Progenitor cell of endocrine pancreas (in vitro differentiated cells): ENCODE measurements around the gene CRYBB1. TPM values are rescaled to one million over a fixed set of nuclear protein-coding genes. Genes with fewer than 3 reads are reported as not detected.

Experiments
- DNase-seq: peaks from one replicate; pipeline ENCODE4 v3.0.0; 2021; ENCODE audit warnings: low spot score; ENCODE audit not compliant: unreplicated experiment
- H3K27ac Mint-ChIP-seq: 2 replicates; pipeline ENCODE4 v1.8.0; 2021; ENCODE audit warnings: mild to moderate bottlenecking, moderate library complexity, mixed read lengths
- H3K27me3 Mint-ChIP-seq: 2 replicates; pipeline ENCODE4 v1.8.0; 2021; ENCODE audit warnings: mixed read lengths
- H3K36me3 Mint-ChIP-seq: 2 replicates; pipeline ENCODE4 v1.8.0; 2022; ENCODE audit warnings: mixed read lengths; ENCODE audit not compliant: insufficient read depth
- H3K4me1 Mint-ChIP-seq: 2 replicates; pipeline ENCODE4 v1.8.0; 2021; ENCODE audit warnings: low read depth, mixed read lengths
- H3K4me3 Mint-ChIP-seq: 2 replicates; pipeline ENCODE4 v1.8.0; 2021; ENCODE audit warnings: low read depth, mild to moderate bottlenecking, moderate library complexity, mixed read lengths
- H3K9me3 Mint-ChIP-seq: 2 replicates; pipeline ENCODE4 v1.8.0; 2021; ENCODE audit warnings: low read depth, mixed read lengths
- CTCF ChIP-seq: fragments of 200-600 bp; sonication (generic); IDR thresholded peaks from one replicate; pipeline ENCODE4 v1.5.0; 2021; ENCODE audit warnings: antibody characterized with exemption, mild to moderate bottlenecking; ENCODE audit not compliant: unreplicated experiment
- total RNA-seq: library from RNA; stranded (reverse); gene quantifications from 2 replicates; pipeline ENCODE4 v1.2.1, GENCODE V29; 2021

CRYBB1 gene
- total RNA-seq, 1 donor from 2014 or later: not detected

GRCh38 chr22:26651815-26652214 lies 34.0 kb upstream of the CRYBB1 start:
- H3K4me3 Mint-ChIP-seq: no peak overlapping the region
- no peaks in the 10 kb centered on the region for H3K36me3 Mint-ChIP-seq
- H3K27me3 Mint-ChIP-seq: peaks cover 90% of the 10 kb centered on the region
- peaks cover 2% of the 10 kb centered on the region for H3K4me1 Mint-ChIP-seq
- DNase-seq: no peak
- no peak overlapping the region for H3K27ac Mint-ChIP-seq
- no peak for TF ChIP-seq CTCF
- no peaks in the 10 kb centered on the region for H3K9me3 Mint-ChIP-seq

GRCh38 chr22:26650722-26651421 lies 33.0 kb upstream of the CRYBB1 start:
- no peak for DNase-seq
- Mint-ChIP-seq H3K27ac (no peak overlapping the region), H3K4me3 (no peak overlapping the region), H3K27me3 (peaks cover 93% of the 10 kb centered on the region), H3K9me3 (no peaks in the 10 kb centered on the region), H3K36me3 (no peaks in the 10 kb centered on the region), H3K4me1 (peaks cover 2% of the 10 kb centered on the region)
- no peak for TF ChIP-seq CTCF

GRCh38 chr22:26648528-26649388 lies 30.9 kb upstream of the CRYBB1 start:
- no peak for TF ChIP-seq CTCF
- peaks cover 4% of the 10 kb centered on the region for H3K4me1 Mint-ChIP-seq
- no peak overlapping the region for H3K4me3 Mint-ChIP-seq
- peaks cover 84% of the 10 kb centered on the region for H3K27me3 Mint-ChIP-seq
- DNase-seq: no peak
- H3K36me3 Mint-ChIP-seq: no peaks in the 10 kb centered on the region
- H3K27ac Mint-ChIP-seq: no peak overlapping the region
- no peaks in the 10 kb centered on the region for H3K9me3 Mint-ChIP-seq

GRCh38 chr22:26648011-26648497 lies 30.2 kb upstream of the CRYBB1 start:
- TF ChIP-seq CTCF: no peak
- Mint-ChIP-seq H3K27me3 (peaks cover 80% of the 10 kb centered on the region), H3K4me3 (no peak overlapping the region), H3K36me3 (no peaks in the 10 kb centered on the region), H3K4me1 (peaks cover 8% of the 10 kb centered on the region), H3K9me3 (no peaks in the 10 kb centered on the region), H3K27ac (no peak overlapping the region)
- no peak for DNase-seq

GRCh38 chr22:26646158-26646557 lies 28.3 kb upstream of the CRYBB1 start:
- Mint-ChIP-seq H3K4me1 (peaks cover 25% of the 10 kb centered on the region), H3K4me3 (no peak overlapping the region), H3K27ac (no peak overlapping the region), H3K9me3 (no peaks in the 10 kb centered on the region), H3K27me3 (peaks cover 69% of the 10 kb centered on the region), H3K36me3 (no peaks in the 10 kb centered on the region)
- no peak for DNase-seq
- TF ChIP-seq CTCF: no peak
